Lung (tissue), 12 donors: ENCODE data around the gene BIN2. TPM values are rescaled to one million over a fixed set of nuclear protein-coding genes. Genes with fewer than 3 reads are reported as not detected.

ENCODE experiments used
- ATAC-seq: fragments of 200-7000 bp; cut with Tn5 transposase; one replicate; pipeline ENCODE4 v1.9.1; 2020; ENCODE audit warnings: moderate number of reproducible peaks; ENCODE audit not compliant: insufficient read depth, low FRiP score
- DNase-seq, 3 donors: peaks; one replicate each; pipeline ENCODE4 v3.0.0-alpha.2; 2013 to 2017
- H3K27ac ChIP-seq, 2 donors: one replicate each; pipeline ENCODE4 v1.5.1; 2013; ENCODE audit warnings: mild to moderate bottlenecking in 2 of 2, moderate library complexity in 2 of 2, control low read depth in 1 of 2, inconsistent platforms in 1 of 2, low read depth in 1 of 2, low read length in 1 of 2
- H3K27me3 ChIP-seq, 3 donors: one replicate each; pipeline ENCODE4 v1.5.1; 2013; ENCODE audit warnings: low read length in 2 of 3; ENCODE audit not compliant: control insufficient read depth in 3 of 3, insufficient read depth in 3 of 3
- H3K36me3 ChIP-seq, 4 donors: one replicate each; pipeline ENCODE4 v1.5.1; 2013; ENCODE audit warnings: low read length in 4 of 4, mild to moderate bottlenecking in 1 of 4, moderate library complexity in 1 of 4; ENCODE audit not compliant: control insufficient read depth in 4 of 4, insufficient read depth in 4 of 4
- H3K4me1 ChIP-seq, 5 donors: one replicate each; pipeline ENCODE4 v1.5.1; 2013; ENCODE audit warnings: low read length in 5 of 5, mild to moderate bottlenecking in 2 of 5, moderate library complexity in 1 of 5; ENCODE audit not compliant: control insufficient read depth in 5 of 5, insufficient read depth in 5 of 5
- H3K4me3 ChIP-seq: one replicate; pipeline ENCODE4 v1.5.1; 2013; ENCODE audit warnings: mild to moderate bottlenecking, control low read depth, moderate library complexity
- H3K9ac ChIP-seq, 2 donors: one replicate each; pipeline ENCODE4 v1.5.1; 2013; ENCODE audit warnings: low read length in 2 of 2, control low read depth in 1 of 2; ENCODE audit not compliant: insufficient read depth in 1 of 2
- H3K9me3 ChIP-seq, 4 donors: one replicate each; pipeline ENCODE4 v1.5.1; 2013; ENCODE audit warnings: low read length in 3 of 4, mild to moderate bottlenecking in 1 of 4, moderate library complexity in 1 of 4; ENCODE audit not compliant: control insufficient read depth in 4 of 4, insufficient read depth in 3 of 4
- CTCF ChIP-seq: IDR thresholded peaks from 2 replicates; pipeline ENCODE4 v1.5.1; 2012; ENCODE audit warnings: mild to moderate bottlenecking; ENCODE audit errors: control extremely low read depth, extremely low read depth
- WGBS, 2 donors: extraction: QIAGEN DNeasy Blood & Tissue Kit; methylation state at CpG; one replicate each; pipeline ENCODE4 v1.1.7; 2013; 5-methylcytosine and 5-hydroxymethylcytosine counted together
- polyA plus RNA-seq, 2 donors: library from polyadenylated mRNA; stranded (reverse); fragments of 200-250 nt; gene quantifications; one replicate each; pipeline ENCODE4 v1.2.1, GENCODE V29; 2013
- total RNA-seq, 2 donors: library from RNA; depleted of rRNA in 1 of 2; stranded (reverse); fragments of >200 nt in 1 of 2; gene quantifications; one replicate each; pipeline ENCODE4 v1.2.1, GENCODE V29; 2014 to 2021
- donor health status: control.
- donor health status: control.
- donor health status: Bipolar disorder and iron deficiency.
- donor health status: healthy.
- donor health status: DM: yes; HTN: yes; CAD: no.

The BIN2 gene
- total and polyA plus RNA-seq, 4 donors, result 12.0 to 54.5 (median 18.1) TPM

DNA sequence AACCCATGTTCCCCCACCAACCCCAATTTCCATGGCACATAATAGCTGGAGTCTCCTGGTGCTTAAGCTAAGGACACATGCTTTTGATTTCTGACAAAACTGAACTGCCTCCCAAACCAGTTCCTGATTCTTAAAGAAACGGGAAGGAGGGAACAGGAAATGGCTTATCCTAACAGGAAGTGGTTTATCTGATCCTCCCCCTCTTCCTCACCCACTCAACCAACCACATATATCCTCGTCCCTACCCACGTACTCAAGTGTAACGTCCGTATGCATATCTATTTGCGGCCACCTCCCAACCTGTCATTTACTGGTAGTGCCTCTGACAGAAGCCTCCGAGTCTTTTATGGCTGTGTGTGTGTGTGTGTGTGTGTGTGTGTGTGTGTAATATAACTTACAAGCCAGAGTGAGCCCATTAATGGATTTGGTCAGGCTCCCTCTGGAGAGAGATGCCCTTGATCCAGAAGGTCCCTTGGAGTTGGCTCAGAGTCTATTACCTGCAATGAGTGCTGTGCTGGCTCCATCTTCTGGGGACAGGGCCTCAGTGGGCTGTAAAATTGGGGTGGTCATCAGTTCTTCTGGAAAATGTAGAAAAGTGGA, 77.6 kb downstream of the BIN2 start:
- H3K27ac ChIP-seq, result peak overlapping the region in 1 of 2 donors; percentile 89
- DNase-seq (peak; percentile 22 to 63 (median 33)), ATAC-seq (peak; percentile 54)
- no peak overlapping the region for H3K4me3 ChIP-seq
- H3K27me3 ChIP-seq, result no peaks in the 10 kb centered on the region
- TF ChIP-seq CTCF, result no peak
- H3K9ac ChIP-seq, result peak overlapping the region in 1 of 2 donors; percentile 19
- WGBS, 2 donors, result 6 to 18% methylated on average over 7 of the region's 7 CpGs
- no peaks in the 10 kb centered on the region for H3K9me3 ChIP-seq
- peaks cover 0 to 11% (median 5%) of the 10 kb centered on the region in 5 donors for H3K4me1 ChIP-seq
- peaks cover 9 to 18% (median 13%) of the 10 kb centered on the region in 4 donors for H3K36me3 ChIP-seq

DNA sequence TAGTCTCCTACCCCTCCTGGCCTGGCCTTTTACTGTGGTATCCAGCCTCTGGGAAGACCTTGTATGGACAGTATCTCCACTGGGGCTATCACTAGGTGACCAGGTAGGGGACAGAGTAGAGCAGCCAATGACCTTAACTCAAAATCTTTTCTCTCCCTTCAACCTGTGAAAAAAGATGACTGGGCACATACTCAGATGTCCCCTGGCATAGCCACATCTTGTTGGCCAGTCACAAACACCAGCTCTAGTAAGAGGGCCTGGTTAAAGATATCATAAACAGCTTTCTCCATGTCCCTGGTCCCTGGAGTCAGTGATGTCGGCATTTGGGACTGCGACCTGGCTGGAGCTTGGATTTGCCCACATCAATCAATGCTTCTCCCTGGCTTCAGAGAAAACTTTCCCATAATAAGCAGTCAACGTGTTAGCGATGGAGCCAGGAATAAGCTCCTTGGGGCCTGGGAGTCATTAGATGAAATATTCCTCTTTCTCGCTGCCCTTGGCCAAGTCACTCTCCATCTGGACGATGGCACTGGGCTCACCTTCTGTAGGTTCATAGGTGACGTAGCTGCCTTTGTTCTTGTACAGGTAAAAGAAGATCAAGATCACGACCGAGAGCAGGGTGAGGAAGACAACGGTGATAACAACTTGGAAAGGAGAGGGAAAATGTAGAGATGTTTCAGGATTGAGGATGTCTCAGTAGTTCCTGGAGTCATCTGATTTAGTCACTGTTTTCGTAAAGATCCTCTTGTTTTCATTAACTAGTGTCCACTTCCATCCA, 78.3 kb downstream of the BIN2 start:
- Histone ChIP-seq H3K9me3 (no peaks in the 10 kb centered on the region), H3K4me3 (no peak overlapping the region), H3K27me3 (no peaks in the 10 kb centered on the region), H3K27ac (peak overlapping the region in 1 of 2 donors; percentile 50), H3K9ac (no peak overlapping the region), H3K36me3 (peaks cover 14 to 23% (median 19%) of the 10 kb centered on the region in 4 donors), H3K4me1 (peaks cover 0 to 11% (median 10%) of the 10 kb centered on the region in 5 donors)
- TF ChIP-seq CTCF, result no peak
- ATAC-seq, result no peak
- DNase-seq, result no peak
- WGBS, 2 donors, result 82% methylated on average over 11 of the region's 11 CpGs

DNA sequence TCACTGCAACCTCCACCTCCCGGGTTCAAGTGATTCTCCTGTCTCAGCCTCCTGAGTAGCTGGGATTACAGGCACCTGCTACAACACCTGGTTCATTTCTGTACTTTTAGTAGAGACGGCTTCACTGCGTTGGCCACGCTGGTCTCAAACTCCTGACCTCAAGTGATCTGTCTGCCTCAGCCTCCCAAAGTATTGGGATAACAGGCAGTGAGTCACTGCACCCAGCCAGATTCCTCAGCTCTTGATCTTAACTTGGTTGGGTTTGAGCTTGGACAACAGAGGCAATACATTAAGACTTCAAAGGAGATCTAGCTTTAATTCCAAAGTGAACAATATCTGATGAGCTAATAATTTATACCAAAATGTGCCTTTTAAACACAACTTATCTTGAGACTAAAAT, 79.7 kb downstream of the BIN2 start:
- Histone ChIP-seq H3K4me1 (peaks cover 8 to 15% (median 14%) of the 10 kb centered on the region in 5 donors), H3K36me3 (peaks cover 18 to 29% (median 23%) of the 10 kb centered on the region in 4 donors), H3K4me3 (no peak overlapping the region), H3K27ac (no peak overlapping the region), H3K9me3 (no peaks in the 10 kb centered on the region), H3K27me3 (no peaks in the 10 kb centered on the region), H3K9ac (no peak overlapping the region)
- no peak for DNase-seq
- no peak for ATAC-seq
- no peak for TF ChIP-seq CTCF
- 79 to 97% methylated on average over 4 of the region's 4 CpGs for WGBS, 2 donors
